Measurements from ENCODE around the gene MAGEA2. TPM values are rescaled to one million over a fixed set of nuclear protein-coding genes. Genes with fewer than 3 reads are reported as not detected.
"Not testable (repeated sequence)": the region's sequence is repeated elsewhere in the genome, so short reads cannot be mapped to it uniquely, and the experiment has no call there.

Gene MAGEA2, protein sequence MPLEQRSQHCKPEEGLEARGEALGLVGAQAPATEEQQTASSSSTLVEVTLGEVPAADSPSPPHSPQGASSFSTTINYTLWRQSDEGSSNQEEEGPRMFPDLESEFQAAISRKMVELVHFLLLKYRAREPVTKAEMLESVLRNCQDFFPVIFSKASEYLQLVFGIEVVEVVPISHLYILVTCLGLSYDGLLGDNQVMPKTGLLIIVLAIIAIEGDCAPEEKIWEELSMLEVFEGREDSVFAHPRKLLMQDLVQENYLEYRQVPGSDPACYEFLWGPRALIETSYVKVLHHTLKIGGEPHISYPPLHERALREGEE
- total RNA-seq, result not detected

DNA sequence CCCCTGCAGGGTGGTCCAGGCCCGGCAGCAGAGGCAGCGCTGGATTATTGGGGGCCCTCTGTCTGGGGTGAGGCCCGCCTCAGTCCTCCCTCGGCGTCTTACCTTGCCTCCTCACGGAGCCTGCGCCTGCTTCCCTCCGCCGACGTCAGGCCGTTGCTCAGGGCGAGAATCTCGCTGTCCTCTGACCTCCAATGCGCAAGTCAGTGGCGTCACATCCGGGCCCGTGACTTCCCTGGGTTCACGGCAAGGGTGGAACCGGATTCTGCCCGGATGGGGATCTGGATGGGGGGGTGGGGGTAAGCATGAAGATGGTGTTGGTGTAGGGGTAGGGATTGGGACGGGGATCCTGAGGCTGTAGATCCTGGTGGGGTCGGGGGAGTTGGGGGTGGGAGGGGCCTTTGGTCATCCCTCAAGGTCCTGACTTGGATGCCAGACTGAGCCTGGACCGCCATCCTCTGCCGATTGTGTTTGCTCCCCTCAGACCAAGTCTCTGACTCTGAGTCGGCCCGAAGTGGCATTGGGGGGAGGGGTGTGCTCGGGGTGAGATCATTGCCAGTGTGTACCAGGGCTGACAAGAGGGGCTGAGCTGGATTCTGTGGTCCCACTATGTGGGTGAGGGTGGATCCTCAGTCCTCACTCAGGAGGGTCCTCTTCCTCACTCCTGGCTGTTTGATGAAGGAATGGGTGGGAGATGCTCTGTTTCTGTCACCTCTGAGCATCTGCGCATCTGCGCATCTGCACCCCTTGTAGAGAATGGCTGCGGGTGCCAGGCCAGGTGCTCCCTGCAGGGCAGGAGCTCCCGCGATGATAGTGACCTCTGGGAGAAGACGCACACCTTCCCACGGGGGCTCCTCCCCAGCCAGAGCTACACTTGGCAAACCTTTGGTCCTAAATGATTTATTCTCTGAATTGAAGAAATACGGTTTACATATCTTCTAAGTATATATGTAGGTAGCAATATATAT lies at the start of gene MAGEA2:
Gene MAGEA2 (minus strand): TSS at position 157 of the 965 bp plus-strand sequence. CDS start 2,479 bp downstream, outside the sequence.
- not testable (repeated sequence) for DNase-seq

DNA sequence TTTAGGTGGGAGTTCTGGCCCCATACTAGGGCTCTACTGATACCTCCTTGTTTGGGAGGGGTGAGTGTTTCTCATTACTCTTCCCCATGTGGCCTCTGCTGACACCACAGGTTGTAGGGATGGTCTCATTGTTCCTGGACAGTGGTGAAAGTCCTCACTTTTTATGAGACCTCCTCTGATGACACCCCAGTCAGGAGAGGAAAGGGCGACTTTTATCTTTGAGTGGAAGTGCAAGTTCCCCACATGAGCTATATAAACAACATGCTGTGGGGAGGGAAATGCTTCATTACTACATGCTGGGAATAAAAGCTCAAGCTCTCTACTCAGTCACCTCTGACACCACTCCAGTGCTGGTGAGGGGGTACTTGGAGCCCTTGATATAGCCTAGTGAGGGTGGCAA lies 45.3 kb upstream of the MAGEA2 start:
- DNase-seq, result no peak

DNA sequence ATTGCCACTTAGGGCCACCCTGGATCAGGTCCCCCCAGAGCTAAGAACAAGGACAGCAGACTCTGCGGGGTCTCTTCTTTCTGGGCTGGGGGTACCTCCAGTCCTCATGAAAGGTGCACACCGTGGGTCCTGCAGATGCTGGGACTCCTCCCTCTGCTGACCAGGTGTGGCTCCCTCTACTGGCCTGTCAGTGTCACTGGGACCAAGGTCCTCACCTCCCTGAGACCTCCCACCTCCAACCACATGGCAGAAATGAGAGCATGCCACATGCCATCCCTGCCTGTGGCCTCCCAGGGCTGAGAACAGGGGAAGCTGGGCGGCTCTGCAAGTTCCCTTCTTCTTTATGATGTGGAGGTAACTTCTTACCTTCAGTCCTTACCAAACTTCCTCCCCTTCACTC lies 33.4 kb upstream of the MAGEA2 start:
- DNase-seq, result not testable (repeated sequence)

DNA sequence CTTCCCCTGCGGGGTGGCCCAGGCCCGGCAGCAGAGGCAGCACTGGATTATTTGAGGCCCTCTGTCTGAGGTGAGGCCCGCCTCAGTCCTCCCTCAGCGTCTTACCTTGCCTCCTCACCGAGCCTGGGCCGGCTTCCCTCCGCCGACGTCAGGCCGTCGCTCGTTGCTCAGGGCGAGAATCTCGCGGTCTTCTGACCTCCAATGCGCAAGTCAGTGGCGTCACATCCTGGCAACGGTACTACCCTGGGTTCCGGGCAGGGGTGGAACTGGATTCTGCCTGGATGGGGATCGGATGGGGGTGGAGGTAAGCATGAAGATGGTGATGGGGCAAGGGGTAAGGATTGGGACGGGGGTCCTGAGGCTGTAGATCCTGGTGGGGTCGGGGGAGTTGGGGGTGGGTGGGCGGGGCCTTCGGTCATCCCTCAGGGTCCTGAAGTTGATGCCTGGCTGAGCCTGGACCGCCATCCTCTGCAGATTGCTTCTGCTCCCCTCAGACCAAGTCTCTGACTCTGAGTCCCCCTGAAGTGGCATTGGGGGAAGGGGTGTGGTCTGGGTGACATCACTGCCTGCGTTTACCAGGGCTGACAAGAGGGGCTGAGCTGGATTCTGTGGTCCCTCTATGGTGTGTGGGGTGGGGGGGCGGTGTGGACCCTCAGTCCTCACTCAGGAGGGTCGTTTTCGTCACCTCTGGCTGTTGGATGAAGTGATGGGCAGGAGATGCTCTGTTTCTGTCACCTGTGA lies 16.1 kb upstream of the MAGEA2 start, which contains the start of gene MAGEA6:
Gene MAGEA6 (minus strand): TSS at position 141 of the 741 bp plus-strand sequence. CDS start 2,039 bp downstream, outside the sequence.
- DNase-seq, result not testable (repeated sequence)

DNA sequence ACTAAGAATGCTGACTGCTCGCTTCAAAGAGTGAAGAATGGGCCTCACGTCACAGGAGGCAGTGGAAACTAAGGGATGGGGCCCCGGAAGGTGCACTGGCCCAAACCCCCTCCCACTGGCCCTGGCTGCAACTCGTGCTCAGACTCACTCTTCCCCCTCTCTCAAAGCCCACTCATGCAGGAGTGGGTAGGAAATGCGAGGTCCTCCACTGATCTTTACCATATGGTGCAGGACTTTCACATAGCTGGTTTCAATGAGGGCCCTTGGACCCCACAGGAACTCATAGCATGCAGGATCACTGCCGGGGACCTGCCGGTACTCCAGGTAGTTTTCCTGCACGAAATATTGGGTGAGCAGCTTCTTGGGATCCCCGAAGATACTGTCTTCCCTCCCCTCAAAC lies 12.9 kb upstream of the MAGEA2 start:
- DNase-seq, result not testable (repeated sequence)

DNA sequence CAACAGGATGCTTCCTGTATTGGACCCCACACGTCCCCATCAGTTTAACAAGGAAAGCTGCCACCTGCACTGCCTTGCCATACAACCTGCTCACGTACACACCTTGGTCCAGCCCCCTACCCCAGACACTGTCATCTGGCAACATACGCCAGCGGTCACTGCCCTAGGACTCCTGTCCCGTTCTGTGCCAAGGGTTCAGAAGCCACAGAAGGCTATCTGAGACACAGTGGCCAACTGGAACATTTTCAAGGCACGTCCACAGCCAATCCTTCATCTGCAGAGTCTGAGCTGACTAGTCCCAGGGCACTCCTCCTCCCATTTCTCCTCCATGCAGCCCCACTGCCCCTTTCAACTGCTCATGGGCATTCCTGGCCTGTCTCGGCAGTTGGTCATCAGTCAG lies 7.9 kb upstream of the MAGEA2 start:
- DNase-seq, result not testable (repeated sequence)

DNA sequence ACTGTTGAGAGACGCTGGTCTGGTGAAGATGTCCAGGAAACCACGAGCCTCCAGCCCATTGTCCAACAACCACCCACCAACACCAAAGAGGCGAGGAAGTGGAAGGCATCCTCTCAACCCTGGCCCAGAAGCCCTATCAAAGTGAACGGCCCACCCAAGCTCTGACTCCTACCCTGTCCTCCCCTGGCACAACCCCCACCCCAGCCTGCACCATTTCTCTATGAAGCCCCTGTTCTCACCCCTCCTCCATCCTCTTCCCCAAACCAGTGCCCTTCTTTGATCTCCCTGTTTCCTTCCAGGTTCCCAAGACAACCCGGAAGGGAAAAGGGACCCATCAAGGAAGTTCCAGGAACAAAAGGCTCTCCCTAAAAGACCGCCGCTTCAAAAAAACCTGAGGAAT lies 5.9 kb upstream of the MAGEA2 start:
- DNase-seq, result not testable (repeated sequence)

DNA sequence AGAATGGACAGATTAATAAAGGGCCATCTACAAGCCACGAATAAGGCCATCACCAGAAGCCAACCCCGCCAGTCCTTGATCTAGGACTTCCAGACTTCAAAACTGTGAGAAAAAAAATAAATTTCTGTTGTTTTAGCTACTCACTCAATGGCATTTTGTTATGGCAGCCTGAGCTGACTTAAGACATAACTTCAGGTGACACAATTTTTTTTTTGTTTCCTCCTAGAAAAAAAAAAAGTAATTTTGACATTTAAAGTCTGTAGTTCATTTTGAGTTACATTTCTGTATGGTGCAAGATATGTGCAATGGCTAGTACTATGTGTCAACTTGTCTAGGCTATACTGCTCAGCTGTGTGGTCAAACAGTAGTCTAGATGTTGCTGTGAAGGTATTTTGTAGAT lies 5.3 kb upstream of the MAGEA2 start, which contains the start of gene CSAG3:
Gene CSAG3 (plus strand): TSS at position 301 of the 400 bp plus-strand sequence.
- DNase-seq, result not testable (repeated sequence)

DNA sequence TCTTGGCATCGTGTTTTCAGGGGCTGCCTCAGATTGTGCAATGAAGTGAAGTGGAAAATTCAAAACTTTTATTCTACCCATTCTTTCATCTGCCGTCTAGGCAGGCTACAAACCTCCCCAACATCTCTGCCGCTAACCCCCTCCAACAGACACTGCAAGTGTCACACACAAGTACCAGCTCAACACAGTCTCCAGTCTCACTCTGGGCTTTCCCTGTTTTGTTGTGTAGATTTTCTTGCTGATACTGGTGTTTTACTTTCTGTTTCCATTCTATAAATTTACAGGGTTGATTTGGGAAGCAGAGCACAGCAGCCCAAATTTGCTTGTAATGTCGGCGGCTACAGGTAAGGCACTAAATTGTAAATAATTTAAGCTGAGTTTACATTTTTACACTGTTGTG lies 1.2 kb upstream of the MAGEA2 start:
- not testable (repeated sequence) for DNase-seq

DNA sequence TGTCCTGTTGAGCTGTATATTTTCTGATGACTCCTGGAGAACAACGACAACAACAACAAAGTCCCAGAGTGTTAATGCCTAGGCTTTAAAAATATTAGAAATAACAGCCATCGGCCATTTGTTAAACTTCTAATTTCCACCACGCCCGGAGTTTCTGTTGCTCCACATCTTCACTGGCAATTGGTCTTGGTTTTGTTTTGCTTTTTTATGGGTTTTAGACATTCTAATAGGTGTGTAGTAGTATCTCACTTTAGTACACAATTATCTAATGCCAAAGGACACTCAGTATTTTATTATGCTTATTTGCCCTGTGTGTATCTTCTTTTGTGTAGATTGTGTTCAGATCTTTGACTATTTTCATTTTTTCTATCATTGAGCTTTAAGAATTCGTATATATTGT lies 15.1 kb downstream of the MAGEA2 start:
- no peak for DNase-seq

DNA sequence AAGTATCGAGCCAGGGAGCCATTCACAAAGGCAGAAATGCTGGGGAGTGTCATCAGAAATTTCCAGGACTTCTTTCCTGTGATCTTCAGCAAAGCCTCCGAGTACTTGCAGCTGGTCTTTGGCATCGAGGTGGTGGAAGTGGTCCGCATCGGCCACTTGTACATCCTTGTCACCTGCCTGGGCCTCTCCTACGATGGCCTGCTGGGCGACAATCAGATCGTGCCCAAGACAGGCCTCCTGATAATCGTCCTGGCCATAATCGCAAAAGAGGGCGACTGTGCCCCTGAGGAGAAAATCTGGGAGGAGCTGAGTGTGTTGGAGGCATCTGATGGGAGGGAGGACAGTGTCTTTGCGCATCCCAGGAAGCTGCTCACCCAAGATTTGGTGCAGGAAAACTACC lies 17.1 kb downstream of the MAGEA2 start:
- not testable (repeated sequence) for DNase-seq

DNA sequence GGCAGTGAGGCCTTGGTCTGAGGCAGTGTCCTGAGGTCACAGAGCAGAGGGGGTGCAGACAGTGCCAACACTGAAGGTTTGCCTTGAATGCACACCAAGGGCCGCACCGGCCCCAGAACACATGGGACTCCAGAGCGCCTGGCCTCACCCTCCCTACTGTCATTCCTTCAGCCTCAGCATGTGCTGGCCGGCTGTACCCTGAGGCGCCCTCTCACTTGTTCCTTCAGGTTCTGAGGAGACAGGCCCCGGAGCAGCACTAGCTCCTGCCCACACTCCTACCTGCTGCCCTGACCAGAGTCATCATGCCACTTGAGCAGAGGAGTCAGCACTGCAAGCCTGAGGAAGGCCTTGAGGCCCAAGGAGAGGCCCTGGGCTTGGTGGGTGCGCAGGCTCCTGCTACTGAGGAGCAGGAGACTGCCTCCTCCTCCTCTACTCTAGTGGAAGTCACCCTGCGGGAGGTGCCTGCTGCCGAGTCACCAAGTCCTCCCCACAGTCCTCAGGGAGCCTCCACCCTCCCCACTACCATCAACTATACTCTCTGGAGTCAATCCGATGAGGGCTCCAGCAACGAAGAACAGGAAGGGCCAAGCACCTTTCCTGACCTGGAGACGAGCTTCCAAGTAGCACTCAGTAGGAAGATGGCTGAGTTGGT lies 17.7 kb downstream of the MAGEA2 start:
- DNase-seq, result no peak

DNA sequence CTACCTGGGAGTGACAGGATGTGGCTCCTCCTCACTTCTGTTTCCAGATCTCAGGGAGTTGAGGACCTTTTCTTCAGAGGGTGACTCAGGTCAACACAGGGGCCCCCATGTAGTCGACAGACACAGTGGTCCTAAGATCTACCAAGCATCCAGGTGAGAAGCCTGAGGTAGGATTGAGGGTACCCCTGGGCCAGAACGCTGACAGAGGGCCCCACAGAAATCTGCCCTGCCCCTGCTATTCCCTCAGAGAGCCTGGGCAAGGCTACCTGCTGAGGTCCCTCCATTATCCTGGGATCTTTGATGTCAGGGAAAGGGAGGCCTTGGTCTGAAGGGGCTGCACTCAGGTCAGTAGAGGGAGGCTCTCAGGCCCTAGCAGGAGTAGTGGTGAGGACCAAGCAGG lies 18.5 kb downstream of the MAGEA2 start:
- no peak for DNase-seq

DNA sequence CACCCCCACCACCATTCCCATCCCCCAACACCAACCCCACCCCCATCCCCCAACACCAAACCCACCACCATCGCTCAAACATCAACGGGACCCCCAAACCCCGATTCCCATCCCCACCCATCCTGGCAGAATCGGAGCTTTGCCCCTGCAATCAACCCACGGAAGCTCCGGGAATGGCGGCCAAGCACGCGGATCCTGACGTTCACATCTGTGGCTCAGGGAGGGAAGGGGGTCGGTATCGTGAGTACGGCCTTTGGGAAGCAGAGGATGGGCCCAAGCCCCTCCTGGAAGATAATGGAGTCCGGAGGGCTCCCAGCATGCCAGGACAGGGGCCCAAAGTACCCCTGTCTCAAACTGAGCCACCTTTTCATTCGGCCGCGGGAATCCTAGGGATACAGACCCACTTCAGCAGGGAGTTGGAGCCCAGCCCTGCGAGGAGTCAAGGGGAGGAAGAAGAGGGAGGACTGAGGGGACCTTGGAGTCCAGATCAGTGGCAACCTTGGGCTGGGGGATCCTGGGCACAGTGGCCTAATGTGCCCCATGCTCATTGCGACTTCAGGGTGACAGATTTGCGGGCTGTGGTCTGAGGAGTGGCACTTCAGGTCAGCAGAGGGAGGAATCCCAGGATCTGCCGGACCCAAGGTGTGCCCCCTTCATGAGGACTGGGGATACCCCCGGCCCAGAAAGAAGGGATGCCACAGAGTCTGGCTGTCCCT lies 19.3 kb downstream of the MAGEA2 start:
- DNase-seq, result not testable (repeated sequence)

DNA sequence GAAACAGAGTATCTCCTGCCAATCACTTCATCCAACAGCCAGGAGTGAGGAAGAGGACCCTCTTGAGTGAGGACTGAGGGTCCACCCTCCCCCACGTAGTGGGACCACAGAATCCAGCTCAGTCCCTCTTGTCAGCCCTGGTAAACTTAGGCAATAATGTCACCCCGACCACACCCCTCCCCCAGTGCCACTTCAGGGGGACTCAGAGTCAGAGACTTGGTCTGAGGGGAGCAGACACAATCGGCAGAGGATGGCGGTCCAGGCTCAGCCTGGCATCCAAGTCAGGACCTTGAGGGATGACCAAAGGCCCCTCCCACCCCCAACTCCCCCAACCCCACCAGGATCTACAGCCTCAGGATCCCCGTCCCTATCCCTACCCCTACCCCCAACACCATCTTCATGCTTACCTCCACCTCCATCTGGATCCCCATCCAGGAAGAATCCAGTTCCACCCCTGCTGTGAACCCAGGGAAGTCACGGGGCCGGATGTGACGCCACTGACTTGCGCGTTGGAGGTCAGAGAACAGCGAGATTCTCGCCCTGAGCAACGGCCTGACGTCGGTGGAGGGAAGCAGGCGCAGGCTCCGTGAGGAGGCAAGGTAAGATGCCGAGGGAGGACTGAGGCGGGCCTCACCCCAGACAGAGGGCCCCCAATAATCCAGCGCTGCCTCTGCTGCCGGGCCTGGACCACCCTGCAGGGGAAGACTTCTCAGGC lies 20.2 kb downstream of the MAGEA2 start, which contains the start of the genes CSAG1 and MAGEA12:
Gene CSAG1 (minus strand): TSS at position 461 of the 715 bp plus-strand sequence. CDS start 1,261 bp downstream, outside the sequence.
Gene MAGEA12 (plus strand): TSS at position 497 of the 715 bp plus-strand sequence. CDS start 2,405 bp downstream, outside the sequence.
- DNase-seq, result no peak

DNA sequence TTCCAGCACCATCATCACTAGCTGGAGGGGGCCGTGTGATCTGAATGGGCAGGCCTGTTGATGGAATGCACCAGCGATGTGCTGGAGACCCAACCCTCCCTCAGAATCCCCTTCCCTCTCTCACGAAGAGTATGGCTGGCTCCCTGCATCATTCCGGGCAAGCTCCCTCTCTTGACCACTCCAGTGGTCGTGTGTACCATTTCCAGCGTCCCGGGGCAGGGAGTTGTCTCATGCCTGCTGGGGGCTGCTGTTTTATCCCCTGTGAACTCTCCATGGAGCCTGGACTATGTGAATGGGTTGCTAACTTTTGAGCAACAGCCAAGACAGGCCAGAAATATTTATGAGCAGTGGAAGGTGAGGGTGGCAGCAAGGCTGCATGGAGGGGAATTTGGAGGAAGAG lies 28.2 kb downstream of the MAGEA2 start:
- no peak for DNase-seq

DNA sequence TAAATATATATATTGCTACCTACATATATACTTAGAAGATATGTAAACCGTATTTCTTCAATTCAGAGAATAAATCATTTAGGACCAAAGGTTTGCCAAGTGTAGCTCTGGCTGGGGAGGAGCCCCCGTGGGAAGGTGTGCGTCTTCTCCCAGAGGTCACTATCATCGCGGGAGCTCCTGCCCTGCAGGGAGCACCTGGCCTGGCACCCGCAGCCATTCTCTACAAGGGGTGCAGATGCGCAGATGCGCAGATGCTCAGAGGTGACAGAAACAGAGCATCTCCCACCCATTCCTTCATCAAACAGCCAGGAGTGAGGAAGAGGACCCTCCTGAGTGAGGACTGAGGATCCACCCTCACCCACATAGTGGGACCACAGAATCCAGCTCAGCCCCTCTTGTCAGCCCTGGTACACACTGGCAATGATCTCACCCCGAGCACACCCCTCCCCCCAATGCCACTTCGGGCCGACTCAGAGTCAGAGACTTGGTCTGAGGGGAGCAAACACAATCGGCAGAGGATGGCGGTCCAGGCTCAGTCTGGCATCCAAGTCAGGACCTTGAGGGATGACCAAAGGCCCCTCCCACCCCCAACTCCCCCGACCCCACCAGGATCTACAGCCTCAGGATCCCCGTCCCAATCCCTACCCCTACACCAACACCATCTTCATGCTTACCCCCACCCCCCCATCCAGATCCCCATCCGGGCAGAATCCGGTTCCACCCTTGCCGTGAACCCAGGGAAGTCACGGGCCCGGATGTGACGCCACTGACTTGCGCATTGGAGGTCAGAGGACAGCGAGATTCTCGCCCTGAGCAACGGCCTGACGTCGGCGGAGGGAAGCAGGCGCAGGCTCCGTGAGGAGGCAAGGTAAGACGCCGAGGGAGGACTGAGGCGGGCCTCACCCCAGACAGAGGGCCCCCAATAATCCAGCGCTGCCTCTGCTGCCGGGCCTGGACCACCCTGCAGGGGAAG lies 39.5 kb downstream of the MAGEA2 start, which contains the start of gene MAGEA2B:
Gene MAGEA2B (plus strand): TSS at position 814 of the 973 bp plus-strand sequence. CDS start 2,479 bp downstream, outside the sequence.
- not testable (repeated sequence) for DNase-seq

DNA sequence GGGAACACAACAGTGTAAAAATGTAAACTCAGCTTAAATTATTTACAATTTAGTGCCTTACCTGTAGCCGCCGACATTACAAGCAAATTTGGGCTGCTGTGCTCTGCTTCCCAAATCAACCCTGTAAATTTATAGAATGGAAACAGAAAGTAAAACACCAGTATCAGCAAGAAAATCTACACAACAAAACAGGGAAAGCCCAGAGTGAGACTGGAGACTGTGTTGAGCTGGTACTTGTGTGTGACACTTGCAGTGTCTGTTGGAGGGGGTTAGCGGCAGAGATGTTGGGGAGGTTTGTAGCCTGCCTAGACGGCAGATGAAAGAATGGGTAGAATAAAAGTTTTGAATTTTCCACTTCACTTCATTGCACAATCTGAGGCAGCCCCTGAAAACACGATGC lies 40.4 kb downstream of the MAGEA2 start:
- not testable (repeated sequence) for DNase-seq
